Trophoblast cell (in vitro differentiated cells and primary cell): ENCODE measurements around the gene ABCA3.

Experiments
- DNase-seq, 2 donors: peaks; one replicate each; pipeline ENCODE4 v3.0.0-alpha.2; 2016
- H2AFZ ChIP-seq: 2 replicates; pipeline ENCODE4 v1.6.1; 2013; ENCODE audit warnings: low read length, moderate library complexity, mild to moderate bottlenecking; ENCODE audit not compliant: insufficient read depth, poor library complexity
- H2AK5ac ChIP-seq: 2 replicates; pipeline ENCODE4 v1.6.1; 2013; ENCODE audit warnings: mild to moderate bottlenecking, low read length
- H2BK120ac ChIP-seq: 2 replicates; pipeline ENCODE4 v1.6.1; 2013; ENCODE audit warnings: low read length, mild to moderate bottlenecking, moderate library complexity; ENCODE audit not compliant: insufficient read depth, poor library complexity
- H2BK12ac ChIP-seq: 2 replicates; pipeline ENCODE4 v1.6.1; 2013; ENCODE audit warnings: mild to moderate bottlenecking, low read length, moderate library complexity
- H2BK5ac ChIP-seq: 2 replicates; pipeline ENCODE4 v1.6.1; 2013; ENCODE audit warnings: low read length, low read depth, moderate library complexity, mild to moderate bottlenecking; ENCODE audit not compliant: poor library complexity
- H3K14ac ChIP-seq: 2 replicates; pipeline ENCODE4 v1.6.1; 2013; ENCODE audit warnings: mild to moderate bottlenecking, low read length
- H3K18ac ChIP-seq: 2 replicates; pipeline ENCODE4 v1.6.1; 2013; ENCODE audit warnings: mild to moderate bottlenecking, low read length
- H3K23ac ChIP-seq: 2 replicates; pipeline ENCODE4 v1.6.1; 2013; ENCODE audit warnings: low read length
- H3K27ac ChIP-seq: 2 replicates; pipeline ENCODE4 v1.5.1; 2013; ENCODE audit warnings: low read depth, mild to moderate bottlenecking, inconsistent platforms, low read length, moderate library complexity
- H3K27me3 ChIP-seq: 2 replicates; pipeline ENCODE4 v1.6.1; 2013; ENCODE audit warnings: inconsistent platforms, mild to moderate bottlenecking, low read length, moderate library complexity; ENCODE audit not compliant: insufficient read depth
- H3K36me3 ChIP-seq, 2 experiments: 1 replicate in 1 of 2; 2 replicates in 1 of 2; pipeline ENCODE4 v1.6.1; 2013; ENCODE audit warnings: low read length in 2 of 2, mild to moderate bottlenecking in 2 of 2, moderate library complexity in 1 of 2; ENCODE audit not compliant: insufficient read depth in 2 of 2, control insufficient read depth in 1 of 2
- H3K4ac ChIP-seq: 2 replicates; pipeline ENCODE4 v1.6.1; 2013; ENCODE audit warnings: low read depth, mild to moderate bottlenecking, low read length, moderate library complexity
- H3K4me1 ChIP-seq, 2 experiments: 1 replicate in 1 of 2; 2 replicates in 1 of 2; pipeline ENCODE4 v1.6.1; 2013; ENCODE audit warnings: low read length in 2 of 2, mild to moderate bottlenecking in 2 of 2, moderate library complexity in 1 of 2; ENCODE audit not compliant: insufficient read depth in 2 of 2, control insufficient read depth in 1 of 2
- H3K4me2 ChIP-seq: 2 replicates; pipeline ENCODE4 v1.6.1; 2013; ENCODE audit warnings: inconsistent platforms, mild to moderate bottlenecking, low read length, moderate library complexity
- H3K4me3 ChIP-seq: 2 replicates; pipeline ENCODE4 v1.5.1; 2013; ENCODE audit warnings: mild to moderate bottlenecking, low read depth, low read length, inconsistent platforms
- H3K79me1 ChIP-seq: one replicate; pipeline ENCODE4 v1.6.1; 2013; ENCODE audit warnings: low read length
- H3K79me2 ChIP-seq: 2 replicates; pipeline ENCODE4 v1.6.1; 2013; ENCODE audit warnings: low read length, mild to moderate bottlenecking; ENCODE audit not compliant: control insufficient read depth, insufficient read depth, poor library complexity
- H3K9ac ChIP-seq: 2 replicates; pipeline ENCODE4 v1.6.1; 2013; ENCODE audit warnings: mild to moderate bottlenecking, low read length
- H3K9me3 ChIP-seq: 2 replicates; pipeline ENCODE4 v1.6.1; 2013; ENCODE audit warnings: low read depth, mild to moderate bottlenecking, control low read depth, inconsistent platforms, low read length; ENCODE audit not compliant: insufficient read depth
- H4K12ac ChIP-seq: 2 replicates; pipeline ENCODE4 v1.6.1; 2013; ENCODE audit warnings: low read depth, mild to moderate bottlenecking, low read length, moderate library complexity
- H4K8ac ChIP-seq: 2 replicates; pipeline ENCODE4 v1.6.1; 2013; ENCODE audit warnings: low read depth, mild to moderate bottlenecking, low read length, moderate library complexity
- H4K91ac ChIP-seq: one replicate; pipeline ENCODE4 v1.6.1; 2013; ENCODE audit warnings: low read depth, mild to moderate bottlenecking, low read length, moderate library complexity
- WGBS: extraction: QIAGEN DNeasy Blood & Tissue Kit; methylation state at CpG from one replicate; pipeline ENCODE4 v1.1.7; 2013; ENCODE audit warnings: missing lambda C conversion rate; ENCODE audit not compliant: insufficient read length, insufficient coverage; ENCODE audit errors: extremely low coverage; 5-methylcytosine and 5-hydroxymethylcytosine counted together

The ABCA3 gene

GRCh38 chr16:2324296-2324859, 16.1 kb downstream of the ABCA3 start:
- Histone ChIP-seq H3K36me3 (no peaks in the 10 kb centered on the region), H3K14ac (no peak overlapping the region), H3K4me2 (no peak overlapping the region), H3K4me3 (no peak overlapping the region), H3K4me1 (no peaks in the 10 kb centered on the region), H3K4ac (no peak overlapping the region), H4K91ac (no peak overlapping the region), H4K12ac (no peak overlapping the region), H3K18ac (no peak overlapping the region), H3K27me3 (no peaks in the 10 kb centered on the region), H4K8ac (no peak overlapping the region), H3K23ac (no peak overlapping the region), H2BK12ac (no peak overlapping the region), H3K79me1 (no peaks in the 10 kb centered on the region), H3K9ac (no peak overlapping the region), H2BK120ac (no peak overlapping the region), H3K27ac (no peak overlapping the region), H3K9me3 (peaks cover under 1% of the 10 kb centered on the region), H2AFZ (no peak overlapping the region), H2AK5ac (no peak overlapping the region), H3K79me2 (no peaks in the 10 kb centered on the region), H2BK5ac (no peak overlapping the region)
- DNase-seq: peak in 1 of 2 donors; percentile 21
- WGBS: no CpG with 5 or more reads among the region's 26 CpGs

- H3K79me2 ChIP-seq: no peaks in the 10 kb centered on the region
- no peak overlapping the region for H2BK5ac ChIP-seq
- no peak for DNase-seq
- H3K4me2 ChIP-seq: no peak overlapping the region
- no peak overlapping the region for H4K8ac ChIP-seq
- no peak overlapping the region for H3K27ac ChIP-seq
- no peak overlapping the region for H4K91ac ChIP-seq
- no peaks in the 10 kb centered on the region for H3K27me3 ChIP-seq
- H4K12ac ChIP-seq: no peak overlapping the region
- H3K4ac ChIP-seq: no peak overlapping the region
- H3K4me3 ChIP-seq: no peak overlapping the region
- H2AFZ ChIP-seq: no peak overlapping the region
- H2BK120ac ChIP-seq: no peak overlapping the region
- H2BK12ac ChIP-seq: no peak overlapping the region
- H3K9ac ChIP-seq: no peak overlapping the region
- H3K9me3 ChIP-seq: no peaks in the 10 kb centered on the region
- no peaks in the 10 kb centered on the region for H3K4me1 ChIP-seq
- H3K36me3 ChIP-seq: no peaks in the 10 kb centered on the region
- no peak overlapping the region for H3K14ac ChIP-seq
- H3K18ac ChIP-seq: no peak overlapping the region
- WGBS: no CpG with 5 or more reads among the region's 8 CpGs
- no peaks in the 10 kb centered on the region for H3K79me1 ChIP-seq
- no peak overlapping the region for H2AK5ac ChIP-seq
- H3K23ac ChIP-seq: no peak overlapping the region
These were observed 16.8 kb downstream of the ABCA3 start for GRCh38 chr16:2323701-2324100.

GRCh38 chr16:2319606-2320005, 20.9 kb downstream of the ABCA3 start:
- H3K36me3 ChIP-seq: no peaks in the 10 kb centered on the region
- no peak overlapping the region for H2AFZ ChIP-seq
- no peaks in the 10 kb centered on the region for H3K9me3 ChIP-seq
- no peak overlapping the region for H3K4ac ChIP-seq
- no peak overlapping the region for H3K4me3 ChIP-seq
- H2BK12ac ChIP-seq: no peak overlapping the region
- no peaks in the 10 kb centered on the region for H3K27me3 ChIP-seq
- no peak overlapping the region for H2BK5ac ChIP-seq
- no peaks in the 10 kb centered on the region for H3K4me1 ChIP-seq
- H4K12ac ChIP-seq: no peak overlapping the region
- WGBS: no CpG with 5 or more reads among the region's 23 CpGs
- no peak overlapping the region for H4K8ac ChIP-seq
- H2BK120ac ChIP-seq: no peak overlapping the region
- H3K79me1 ChIP-seq: no peaks in the 10 kb centered on the region
- no peak overlapping the region for H3K23ac ChIP-seq
- DNase-seq: no peak
- H3K9ac ChIP-seq: no peak overlapping the region
- H2AK5ac ChIP-seq: no peak overlapping the region
- no peak overlapping the region for H3K4me2 ChIP-seq
- H3K79me2 ChIP-seq: no peaks in the 10 kb centered on the region
- no peak overlapping the region for H3K27ac ChIP-seq
- H3K18ac ChIP-seq: no peak overlapping the region
- no peak overlapping the region for H4K91ac ChIP-seq
- no peak overlapping the region for H3K14ac ChIP-seq

GRCh38 chr16:2317231-2318020, 23.1 kb downstream of the ABCA3 start:
- H3K79me1 ChIP-seq: no peaks in the 10 kb centered on the region
- no peak overlapping the region for H2BK12ac ChIP-seq
- H3K79me2 ChIP-seq: no peaks in the 10 kb centered on the region
- no peaks in the 10 kb centered on the region for H3K4me1 ChIP-seq
- H4K91ac ChIP-seq: no peak overlapping the region
- no peak overlapping the region for H2BK120ac ChIP-seq
- no peak for DNase-seq
- no peak overlapping the region for H2AFZ ChIP-seq
- H3K23ac ChIP-seq: no peak overlapping the region
- no peak overlapping the region for H4K12ac ChIP-seq
- no CpG with 5 or more reads among the region's 26 CpGs for WGBS
- H3K9ac ChIP-seq: no peak overlapping the region
- H3K18ac ChIP-seq: no peak overlapping the region
- no peak overlapping the region for H3K4me2 ChIP-seq
- no peaks in the 10 kb centered on the region for H3K9me3 ChIP-seq
- no peak overlapping the region for H3K4ac ChIP-seq
- H3K36me3 ChIP-seq: no peaks in the 10 kb centered on the region
- H3K14ac ChIP-seq: no peak overlapping the region
- H2AK5ac ChIP-seq: no peak overlapping the region
- H2BK5ac ChIP-seq: no peak overlapping the region
- H4K8ac ChIP-seq: no peak overlapping the region
- H3K27me3 ChIP-seq: no peaks in the 10 kb centered on the region
- peak overlapping the region; percentile 28 for H3K4me3 ChIP-seq
- H3K27ac ChIP-seq: no peak overlapping the region
